WTC11 (cell line): ENCODE data around the gene GNG4. TPM values are rescaled to one million over a fixed set of nuclear protein-coding genes. Genes with fewer than 3 reads are reported as not detected.

Experiments used
- ATAC-seq: fragments of 200-7000 bp; cut with Tn5 transposase; 2 replicates; pipeline ENCODE4 v1.10.0; 2021; ENCODE audit warnings: mild to moderate bottlenecking, moderate library complexity
- CTCF ChIA-PET: fragments of 300-600 bp; sonication (Branson Sonifier 250); formaldehyde crosslinking; loops from one replicate; lab custom pipeline; 2021; ENCODE audit warnings: antibody characterized with exemption; lab: Charles Lee
- POLR2A ChIA-PET: fragments of 350-600 bp; sonication (Branson Sonifier 250); formaldehyde crosslinking; loops from one replicate; lab custom pipeline; 2021; ENCODE audit warnings: antibody characterized with exemption; lab: Charles Lee
- DNase-seq: peaks from one replicate; pipeline ENCODE4 v3.0.0; 2021; ENCODE audit warnings: low spot score
- H3K27ac Mint-ChIP-seq: 2 replicates; pipeline ENCODE4 v1.8.0; 2021; ENCODE audit warnings: mixed read lengths
- H3K27me3 Mint-ChIP-seq: 2 replicates; pipeline ENCODE4 v1.8.0; 2021; ENCODE audit warnings: low read depth, mild to moderate bottlenecking, moderate library complexity, mixed read lengths
- H3K36me3 Mint-ChIP-seq: 2 replicates; pipeline ENCODE4 v1.8.0; 2021; ENCODE audit warnings: mixed read lengths
- H3K4me1 Mint-ChIP-seq: 2 replicates; pipeline ENCODE4 v1.8.0; 2022; ENCODE audit warnings: mixed read lengths
- H3K4me3 Mint-ChIP-seq: 2 replicates; pipeline ENCODE4 v1.8.0; 2021; ENCODE audit warnings: mild to moderate bottlenecking, moderate library complexity, mixed read lengths
- H3K9me3 Mint-ChIP-seq: 2 replicates; pipeline ENCODE4 v1.8.0; 2021; ENCODE audit warnings: mixed read lengths
- CBFB ChIP-seq: sonication (generic); formaldehyde crosslinking; IDR thresholded peaks from 2 replicates; pipeline ENCODE4 v1.8.1; 2022; ENCODE audit warnings: mild to moderate bottlenecking, low read depth, missing genetic modification reagents
- CDX4 ChIP-seq: fragments of 250-450 bp; sonication (Bioruptor Pico); IDR thresholded peaks from 2 replicates; pipeline ENCODE4 v1.9.0; 2021; ENCODE audit warnings: moderate library complexity, mild to moderate bottlenecking, inconsistent platforms, borderline replicate concordance
- CREB1 ChIP-seq: sonication (generic); formaldehyde crosslinking; IDR thresholded peaks from 2 replicates; pipeline ENCODE4 v1.8.0; 2023; ENCODE audit warnings: mild to moderate bottlenecking, missing genetic modification reagents
- ERG ChIP-seq: fragments of 250-450 bp; sonication (Bioruptor Pico); IDR thresholded peaks from 2 replicates; pipeline ENCODE4 v1.8.0; 2021; ENCODE audit warnings: mild to moderate bottlenecking
- ESRRA ChIP-seq: sonication (generic); formaldehyde crosslinking; IDR thresholded peaks from 2 replicates; pipeline ENCODE4 v1.8.1; 2022; ENCODE audit warnings: mild to moderate bottlenecking, missing genetic modification reagents, borderline replicate concordance
- FOXP1 ChIP-seq: sonication (generic); formaldehyde crosslinking; IDR thresholded peaks from 2 replicates; pipeline ENCODE4 v1.8.0; 2022; ENCODE audit warnings: missing genetic modification reagents, mild to moderate bottlenecking, moderate library complexity, borderline replicate concordance
- GABPB1 ChIP-seq: sonication (generic); formaldehyde crosslinking; IDR thresholded peaks from 2 replicates; pipeline ENCODE4 v1.8.1; 2023; ENCODE audit warnings: mild to moderate bottlenecking, missing genetic modification reagents
- GRHL2 ChIP-seq: fragments of 250-450 bp; sonication (Bioruptor Pico); IDR thresholded peaks from 2 replicates; pipeline ENCODE4 v1.8.0; 2022; ENCODE audit warnings: mild to moderate bottlenecking, moderate library complexity; ENCODE audit not compliant: insufficient replicate concordance, severe bottlenecking
- GTF2I ChIP-seq: fragments of 250-450 bp; sonication (Bioruptor Pico); conservative IDR thresholded peaks from 2 replicates; pipeline ENCODE4 v1.4.0; 2021; ENCODE audit warnings: mild to moderate bottlenecking
- JAZF1 ChIP-seq: fragments of 250-450 bp; sonication (Bioruptor Pico); IDR thresholded peaks from 2 replicates; pipeline ENCODE4 v1.9.0; 2021; ENCODE audit warnings: moderate library complexity, mild to moderate bottlenecking, inconsistent platforms
- JUN ChIP-seq: sonication (generic); formaldehyde crosslinking; IDR thresholded peaks from 2 replicates; pipeline ENCODE4 v1.8.0; 2023; ENCODE audit warnings: mild to moderate bottlenecking, missing genetic modification reagents
- MLX ChIP-seq: sonication (generic); formaldehyde crosslinking; IDR thresholded peaks from 2 replicates; pipeline ENCODE4 v1.8.1; 2023; ENCODE audit warnings: mild to moderate bottlenecking, missing genetic modification reagents, moderate library complexity
- SMAD4 ChIP-seq: sonication (generic); formaldehyde crosslinking; IDR thresholded peaks from 2 replicates; pipeline ENCODE4 v1.8.0; 2022; ENCODE audit warnings: mild to moderate bottlenecking, missing genetic modification reagents
- TCF7 ChIP-seq: sonication (generic); formaldehyde crosslinking; IDR thresholded peaks from 2 replicates; pipeline ENCODE4 v1.8.0; 2022; ENCODE audit warnings: mild to moderate bottlenecking, low read depth, missing genetic modification reagents, moderate library complexity
- TEAD4 ChIP-seq: sonication (generic); formaldehyde crosslinking; IDR thresholded peaks from 2 replicates; pipeline ENCODE4 v1.8.0; 2022; ENCODE audit warnings: mild to moderate bottlenecking, missing genetic modification reagents
- ZBTB21 ChIP-seq: sonication (generic); formaldehyde crosslinking; IDR thresholded peaks from 2 replicates; pipeline ENCODE4 v1.8.1; 2023; ENCODE audit warnings: mild to moderate bottlenecking, missing genetic modification reagents, borderline replicate concordance
- ZMAT4 ChIP-seq: fragments of 250-450 bp; sonication (Bioruptor Pico); IDR thresholded peaks from 2 replicates; pipeline ENCODE4 v1.9.0; 2021; ENCODE audit warnings: mild to moderate bottlenecking
- ZNF121 ChIP-seq: sonication (generic); formaldehyde crosslinking; IDR thresholded peaks from 2 replicates; pipeline ENCODE4 v1.8.0; 2023; ENCODE audit warnings: missing genetic modification reagents
- ZNF396 ChIP-seq: fragments of 250-450 bp; sonication (Bioruptor Pico); IDR thresholded peaks from 2 replicates; pipeline ENCODE4 v1.8.0; 2021; ENCODE audit warnings: mild to moderate bottlenecking, moderate library complexity, borderline replicate concordance
- ZNF425 ChIP-seq: fragments of 250-450 bp; sonication (Bioruptor Pico); conservative IDR thresholded peaks from 2 replicates; pipeline ENCODE4 v1.9.0; 2021; ENCODE audit warnings: mild to moderate bottlenecking
- total RNA-seq: library from RNA; stranded (reverse); gene quantifications from 3 replicates; pipeline ENCODE4 v1.2.3, GENCODE V29; 2021
- TF ChIP-seq, protein P1 (sequence below): fragments of 250-450 bp; sonication (Bioruptor Pico); IDR thresholded peaks from 2 replicates; pipeline ENCODE4 v2.1.2; 2022; ENCODE audit warnings: mild to moderate bottlenecking, moderate library complexity
- TF ChIP-seq, protein P2 (sequence below): sonication (generic); formaldehyde crosslinking; IDR thresholded peaks from 2 replicates; pipeline ENCODE4 v1.8.1; 2023; ENCODE audit warnings: mild to moderate bottlenecking, moderate library complexity, missing genetic modification reagents

Gene GNG4
- total RNA-seq, 1 experiment from 2014 or later: 38.3 TPM

- TF ChIP-seq ESRRA (CRISPR knock-in tag) (no peak), ERG (no peak), FOXP1 (CRISPR knock-in tag) (no peak)
These were observed 117.2 kb downstream of the GNG4 start (continued) for GRCh38 chr1:235532360-235532759.

DNA sequence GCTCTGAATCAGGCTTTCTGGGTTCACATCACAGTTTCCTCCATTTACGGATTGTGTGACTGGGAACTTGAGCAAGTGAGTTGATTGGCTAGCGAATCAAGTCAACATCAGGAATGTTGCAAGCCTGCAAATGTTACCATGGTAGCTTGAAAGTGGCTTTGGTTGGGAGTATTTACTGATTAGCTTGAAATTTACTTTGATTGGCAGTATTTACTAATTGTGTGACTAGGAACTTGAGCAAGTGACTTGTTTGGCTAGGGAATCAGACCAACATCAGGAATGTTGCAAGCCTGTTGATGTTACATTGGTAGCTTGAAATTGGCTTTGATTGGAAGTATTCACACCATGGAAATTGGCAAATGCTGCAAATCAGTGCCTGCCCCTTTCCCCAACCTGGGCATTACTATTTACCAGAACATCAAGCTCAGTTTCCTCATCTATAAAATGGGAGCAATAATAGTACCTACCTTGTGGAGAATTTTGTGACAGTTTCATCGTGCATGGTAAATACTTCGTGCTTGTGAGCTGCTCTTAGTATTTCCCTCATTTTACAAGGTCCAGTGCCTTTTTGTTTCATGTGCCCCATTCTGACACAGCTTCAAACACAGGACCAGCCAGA, 122.3 kb downstream of the GNG4 start:
- H3K9me3 Mint-ChIP-seq: 0 out of 2 replicates have a peak, but pooled peaks cover 1% of the 10 kb centered on the region
- ChIA-PET POLR2A (interaction anchor here (0.6 kb wide), 1 partner anchor 103 kb away, joined by 4 read pairs; no protein-coding TSS in a partner anchor), CTCF (interaction anchor here (1.1 to 1.4 kb wide), 8 partner anchors 10 to 74 kb away, joined by 3 to 5 read pairs (median 4); no protein-coding TSS in a partner anchor)
- peak; percentile 30; the same call in 1 of the 2 replicates for ATAC-seq
- DNase-seq: no peak
- no peaks in the 10 kb centered on the region; the same call in 1 of the 2 replicates for H3K27me3 Mint-ChIP-seq
- H3K36me3 Mint-ChIP-seq: no peaks in the 10 kb centered on the region
- no peak overlapping the region for H3K4me3 Mint-ChIP-seq
- no peak overlapping the region for H3K27ac Mint-ChIP-seq
- TF ChIP-seq TEAD4 (CRISPR knock-in tag): no peak
- no peak for TF ChIP-seq GRHL2
- TF ChIP-seq TCF7 (CRISPR knock-in tag): no peak
- no peak for TF ChIP-seq MLX (CRISPR knock-in tag)
- no peak for TF ChIP-seq ZNF396 (CRISPR knock-in tag)
- no peak for TF ChIP-seq JAZF1 (CRISPR knock-in tag)
- TF ChIP-seq, protein P1, sequence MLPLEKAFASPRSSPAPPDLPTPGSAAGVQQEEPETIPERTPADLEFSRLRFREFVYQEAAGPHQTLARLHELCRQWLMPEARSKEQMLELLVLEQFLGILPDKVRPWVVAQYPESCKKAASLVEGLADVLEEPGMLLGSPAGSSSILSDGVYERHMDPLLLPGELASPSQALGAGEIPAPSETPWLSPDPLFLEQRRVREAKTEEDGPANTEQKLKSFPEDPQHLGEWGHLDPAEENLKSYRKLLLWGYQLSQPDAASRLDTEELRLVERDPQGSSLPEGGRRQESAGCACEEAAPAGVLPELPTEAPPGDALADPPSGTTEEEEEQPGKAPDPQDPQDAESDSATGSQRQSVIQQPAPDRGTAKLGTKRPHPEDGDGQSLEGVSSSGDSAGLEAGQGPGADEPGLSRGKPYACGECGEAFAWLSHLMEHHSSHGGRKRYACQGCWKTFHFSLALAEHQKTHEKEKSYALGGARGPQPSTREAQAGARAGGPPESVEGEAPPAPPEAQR (CRISPR knock-in tag): no peak
- no peak for TF ChIP-seq GTF2I (CRISPR knock-in tag)
- no peak for TF ChIP-seq CREB1 (CRISPR knock-in tag)
- TF ChIP-seq JUN (CRISPR knock-in tag): no peak
- TF ChIP-seq ZNF425 (CRISPR knock-in tag): no peak
- no peak for TF ChIP-seq CDX4
- TF ChIP-seq SMAD4 (CRISPR knock-in tag): no peak
- TF ChIP-seq ZNF121 (CRISPR knock-in tag): no peak
- no peaks in the 10 kb centered on the region for H3K4me1 Mint-ChIP-seq

DNA sequence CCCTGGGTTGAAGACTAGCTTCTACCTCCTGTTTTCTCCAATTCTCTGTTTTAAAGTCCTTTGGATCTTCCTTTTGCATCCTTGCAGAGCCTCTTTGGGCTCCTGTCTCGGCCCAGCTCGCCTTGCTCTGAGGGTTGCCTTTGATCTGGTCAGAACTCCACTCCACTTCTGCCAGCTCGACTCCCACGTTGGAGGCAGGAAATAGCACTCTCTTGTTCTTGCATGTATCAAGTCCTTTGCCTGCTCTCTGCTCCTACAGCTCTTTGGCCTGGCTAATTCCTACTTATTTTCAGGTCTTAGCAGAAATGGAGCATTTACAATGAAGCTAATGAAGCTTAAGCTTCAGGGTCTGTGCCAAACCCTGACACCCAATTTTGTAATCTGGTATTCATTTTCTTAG, 124.3 kb downstream of the GNG4 start:
- no peak for DNase-seq
- Mint-ChIP-seq H3K36me3 (no peaks in the 10 kb centered on the region), H3K27ac (no peak overlapping the region), H3K27me3 (no peaks in the 10 kb centered on the region; the same call in 1 of the 2 replicates), H3K4me1 (no peaks in the 10 kb centered on the region), H3K9me3 (0 out of 2 replicates have a peak, but pooled peaks cover 4% of the 10 kb centered on the region), H3K4me3 (no peak overlapping the region)
- ChIA-PET CTCF (interaction anchor here (0.6 to 1.6 kb wide), 3 partner anchors 12 to 133 kb away, joined by 3 to 5 read pairs (median 4); no protein-coding TSS in a partner anchor), POLR2A (no interaction called here)
- no peak for ATAC-seq
- TF ChIP-seq ESRRA (CRISPR knock-in tag) (no peak), ZBTB21 (CRISPR knock-in tag) (no peak), FOXP1 (CRISPR knock-in tag) (no peak), GABPB1 (CRISPR knock-in tag) (no peak), CBFB (CRISPR knock-in tag) (no peak), ZMAT4 (CRISPR knock-in tag) (no peak)
- TF ChIP-seq, protein P2, sequence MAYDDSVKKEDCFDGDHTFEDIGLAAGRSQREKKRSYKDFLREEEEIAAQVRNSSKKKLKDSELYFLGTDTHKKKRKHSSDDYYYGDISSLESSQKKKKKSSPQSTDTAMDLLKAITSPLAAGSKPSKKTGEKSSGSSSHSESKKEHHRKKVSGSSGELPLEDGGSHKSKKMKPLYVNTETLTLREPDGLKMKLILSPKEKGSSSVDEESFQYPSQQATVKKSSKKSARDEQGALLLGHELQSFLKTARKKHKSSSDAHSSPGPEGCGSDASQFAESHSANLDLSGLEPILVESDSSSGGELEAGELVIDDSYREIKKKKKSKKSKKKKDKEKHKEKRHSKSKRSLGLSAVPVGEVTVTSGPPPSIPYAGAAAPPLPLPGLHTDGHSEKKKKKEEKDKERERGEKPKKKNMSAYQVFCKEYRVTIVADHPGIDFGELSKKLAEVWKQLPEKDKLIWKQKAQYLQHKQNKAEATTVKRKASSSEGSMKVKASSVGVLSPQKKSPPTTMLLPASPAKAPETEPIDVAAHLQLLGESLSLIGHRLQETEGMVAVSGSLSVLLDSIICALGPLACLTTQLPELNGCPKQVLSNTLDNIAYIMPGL (CRISPR knock-in tag): no peak
